ENCODE results near the gene ZNF212.

ZNF212 gene

DNA sequence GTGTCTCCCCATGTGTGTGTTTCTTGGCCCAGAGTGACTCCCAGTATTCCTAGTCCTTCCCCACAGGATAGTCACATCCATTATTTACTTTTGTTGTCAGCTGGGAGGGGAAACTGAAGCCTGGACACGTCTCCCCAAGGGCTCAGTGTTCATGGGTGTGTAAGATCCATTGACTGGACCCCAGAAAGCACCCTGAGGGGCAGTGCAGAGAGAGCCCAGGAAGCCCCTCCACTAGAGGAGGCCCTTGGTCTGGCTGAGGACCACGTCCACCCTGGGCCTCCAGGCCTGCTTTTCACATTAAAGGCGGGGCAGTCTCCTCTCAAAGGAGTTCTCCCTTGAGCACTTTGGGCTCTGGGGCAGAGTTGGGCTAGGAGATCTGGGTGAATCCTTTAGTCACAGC, 43.9 kb downstream of the ZNF212 start:
- no peak for DNase-seq (ENCODE audit: low spot score)
- TF ChIP-seq, protein P1, sequence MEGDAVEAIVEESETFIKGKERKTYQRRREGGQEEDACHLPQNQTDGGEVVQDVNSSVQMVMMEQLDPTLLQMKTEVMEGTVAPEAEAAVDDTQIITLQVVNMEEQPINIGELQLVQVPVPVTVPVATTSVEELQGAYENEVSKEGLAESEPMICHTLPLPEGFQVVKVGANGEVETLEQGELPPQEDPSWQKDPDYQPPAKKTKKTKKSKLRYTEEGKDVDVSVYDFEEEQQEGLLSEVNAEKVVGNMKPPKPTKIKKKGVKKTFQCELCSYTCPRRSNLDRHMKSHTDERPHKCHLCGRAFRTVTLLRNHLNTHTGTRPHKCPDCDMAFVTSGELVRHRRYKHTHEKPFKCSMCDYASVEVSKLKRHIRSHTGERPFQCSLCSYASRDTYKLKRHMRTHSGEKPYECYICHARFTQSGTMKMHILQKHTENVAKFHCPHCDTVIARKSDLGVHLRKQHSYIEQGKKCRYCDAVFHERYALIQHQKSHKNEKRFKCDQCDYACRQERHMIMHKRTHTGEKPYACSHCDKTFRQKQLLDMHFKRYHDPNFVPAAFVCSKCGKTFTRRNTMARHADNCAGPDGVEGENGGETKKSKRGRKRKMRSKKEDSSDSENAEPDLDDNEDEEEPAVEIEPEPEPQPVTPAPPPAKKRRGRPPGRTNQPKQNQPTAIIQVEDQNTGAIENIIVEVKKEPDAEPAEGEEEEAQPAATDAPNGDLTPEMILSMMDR (IDR thresholded peaks at IDR 0.05; ENCODE audit: extremely low read depth, missing control alignments), result no peak

DNA sequence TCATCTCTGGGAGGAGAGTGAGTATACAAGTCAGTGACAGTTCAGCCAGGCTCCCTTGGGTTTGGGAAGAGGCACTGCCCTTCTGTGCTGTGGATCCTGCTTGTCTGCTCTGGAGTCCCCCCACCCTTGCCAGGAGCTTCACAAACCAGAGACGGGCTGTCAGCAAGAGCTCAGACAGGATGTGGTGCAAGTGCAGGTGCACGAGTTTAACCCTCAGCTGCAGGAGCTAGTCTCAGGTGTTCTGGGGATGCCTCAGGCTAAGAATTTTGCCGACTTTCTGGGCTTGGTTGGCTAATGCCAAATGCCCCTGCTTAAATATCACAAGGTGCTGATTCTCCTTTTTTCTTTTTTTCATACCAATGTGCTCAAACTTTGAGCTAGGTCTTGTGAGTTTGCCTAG, 44.9 kb downstream of the ZNF212 start:
- TF ChIP-seq, protein P1 (IDR thresholded peaks at IDR 0.05; ENCODE audit: extremely low read depth, missing control alignments), result no peak
- DNase-seq (ENCODE audit: low spot score), result peak; percentile 49

DNA sequence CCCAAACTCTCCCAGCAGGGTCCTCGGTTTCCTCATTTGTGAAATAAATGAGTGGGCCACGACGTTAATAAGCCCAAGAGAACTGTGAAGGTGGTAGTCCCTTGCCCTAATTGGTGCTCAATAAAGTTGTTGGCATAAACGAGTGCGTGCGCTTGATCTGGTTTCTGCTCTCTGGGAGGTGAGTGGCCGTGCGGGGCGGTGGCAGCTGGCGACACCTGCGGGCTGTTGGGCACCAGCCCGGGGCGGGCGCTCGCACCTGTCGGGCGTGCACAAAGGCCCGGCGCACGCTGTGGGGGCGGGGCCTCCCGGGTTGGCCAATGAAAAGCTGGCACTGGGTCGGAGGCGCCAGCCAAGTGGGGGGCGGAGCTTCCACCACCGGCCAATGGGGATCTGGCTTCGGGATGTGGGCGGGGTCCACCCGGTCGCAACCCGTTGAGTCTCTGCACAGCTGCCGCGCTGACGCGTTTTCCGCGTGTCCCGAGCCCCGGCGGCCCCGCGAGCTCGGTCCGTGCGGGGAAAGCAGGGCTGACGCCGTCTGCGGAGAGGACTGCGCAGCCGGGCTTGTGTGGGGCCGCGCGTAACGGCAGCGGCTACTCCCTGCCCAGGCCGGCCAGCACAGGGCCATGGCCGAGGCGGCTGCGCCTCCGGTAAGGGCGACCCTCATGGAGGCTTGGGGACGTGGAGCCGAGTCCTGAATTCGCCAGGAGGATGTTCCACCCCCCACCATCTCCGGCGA, 45.6 kb downstream of the ZNF212 start:
- peak; percentile 99 for DNase-seq (ENCODE audit: low spot score)
- TF ChIP-seq, protein P1 (IDR thresholded peaks at IDR 0.05; ENCODE audit: extremely low read depth, missing control alignments), result no peak

DNA sequence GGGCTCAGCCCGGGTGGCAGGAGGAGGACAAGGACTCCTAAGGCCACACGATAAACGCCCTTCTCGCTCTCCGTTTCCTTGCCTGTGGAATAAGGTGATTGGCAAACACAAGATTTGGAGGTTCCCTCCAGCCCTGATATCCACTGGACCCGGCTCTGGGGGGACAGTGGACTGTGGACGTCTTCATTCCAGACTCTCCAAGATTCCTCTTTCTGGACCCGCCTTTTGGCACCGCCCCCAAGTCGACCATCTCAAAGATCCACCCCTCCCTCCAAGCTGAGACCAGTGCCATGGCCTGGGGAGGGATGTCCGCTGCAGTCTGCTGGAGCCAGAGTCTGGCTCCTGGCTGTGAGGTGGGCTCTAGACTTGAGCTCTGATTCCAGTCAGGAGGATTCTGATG, 46.2 kb downstream of the ZNF212 start:
- TF ChIP-seq, protein P1 (IDR thresholded peaks at IDR 0.05; ENCODE audit: extremely low read depth, missing control alignments), result no peak
- no peak for DNase-seq (ENCODE audit: low spot score)

DNA sequence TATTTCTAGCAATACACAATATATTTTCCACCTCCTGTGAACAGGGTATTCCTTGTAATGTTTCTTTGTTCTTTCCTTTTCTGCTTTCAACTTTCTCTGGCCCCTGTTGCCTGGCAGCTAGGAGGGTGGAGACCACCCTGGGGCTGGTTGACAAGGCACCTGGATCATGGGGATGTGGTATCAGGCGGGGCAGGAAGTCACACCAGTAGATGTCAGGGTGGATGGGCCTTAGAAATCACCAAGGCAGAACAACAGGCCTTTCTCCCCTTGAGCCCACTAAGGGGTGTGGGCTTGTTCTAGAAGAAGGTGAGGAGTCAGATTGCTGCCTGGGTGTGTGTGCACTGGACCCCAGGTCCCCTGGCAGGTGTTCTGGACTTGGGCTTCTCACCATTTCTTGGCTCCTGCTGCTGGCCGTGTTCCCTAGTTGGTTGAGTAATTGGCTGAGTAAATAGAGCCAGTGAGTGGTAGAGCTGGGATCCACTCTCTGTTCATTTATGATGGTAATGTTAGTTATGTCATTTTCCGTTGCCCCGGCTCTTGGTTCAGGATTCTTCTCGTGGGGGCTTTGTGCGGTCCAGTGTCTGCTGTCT, 47.5 kb downstream of the ZNF212 start:
- TF ChIP-seq, protein P1 (IDR thresholded peaks at IDR 0.05; ENCODE audit: extremely low read depth, missing control alignments), result no peak
- DNase-seq (ENCODE audit: low spot score), result no peak

DNA sequence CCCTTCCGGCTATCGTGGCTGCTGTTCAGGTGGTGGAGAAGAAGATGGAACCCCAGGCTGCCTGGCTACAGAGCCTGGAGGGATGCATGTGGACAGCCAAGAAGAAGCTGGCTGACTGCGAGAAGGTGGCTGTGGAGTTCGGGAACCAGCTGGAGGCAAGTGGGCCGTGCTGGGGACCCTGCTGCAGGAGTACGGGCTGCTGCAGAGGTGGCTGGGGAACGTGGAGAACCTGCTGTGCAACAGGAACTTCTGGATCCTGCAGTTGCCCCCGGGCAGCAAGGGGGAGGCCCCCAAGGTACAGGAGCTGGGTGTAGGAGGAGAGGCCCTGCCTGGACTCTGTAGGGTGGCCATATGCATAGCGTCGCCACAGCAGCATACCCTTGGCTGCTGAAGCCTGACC, 48.2 kb downstream of the ZNF212 start:
- TF ChIP-seq, protein P1 (IDR thresholded peaks at IDR 0.05; ENCODE audit: extremely low read depth, missing control alignments), result no peak
- no peak for DNase-seq (ENCODE audit: low spot score)

DNA sequence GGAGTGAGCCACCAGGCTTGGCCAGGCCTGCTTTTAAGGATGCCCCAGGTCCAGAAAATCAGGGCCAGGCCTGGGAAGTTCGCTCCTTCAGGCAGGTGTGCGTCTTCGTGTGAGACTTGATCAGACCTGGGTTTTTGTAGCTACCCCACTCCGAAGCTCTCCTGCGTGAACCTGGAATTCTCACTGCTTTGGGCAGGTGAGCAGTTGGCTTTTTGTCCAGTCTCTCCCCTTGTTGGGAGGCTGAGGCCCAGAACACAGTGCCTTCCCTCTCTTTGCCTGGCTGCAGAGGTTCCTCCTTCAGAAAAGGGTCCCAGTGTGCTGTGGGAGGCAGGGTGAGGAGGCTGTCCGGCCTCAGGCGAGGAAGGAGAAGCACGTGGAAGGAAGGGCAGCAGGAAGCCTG, 49.8 kb downstream of the ZNF212 start:
- TF ChIP-seq, protein P1 (IDR thresholded peaks at IDR 0.05; ENCODE audit: extremely low read depth, missing control alignments), result no peak
- DNase-seq (ENCODE audit: low spot score), result no peak
